Measurements from ENCODE around the gene ACAD10.

- TF ChIP-seq CTCF (IDR thresholded peaks at IDR 0.05; ENCODE audit: low read length) = no peak
- no peak for TF ChIP-seq EZH2phosphoT487 (IDR thresholded peaks at IDR 0.05; ENCODE audit: low read length)
Measured at GRCh38 chr12:111720457-111720856, 34.6 kb downstream of the ACAD10 start.

Measured in MM.1S (cell line).